Liver (tissue), 9 donors: ENCODE measurements around the gene NDUFAF5. TPM values are rescaled to one million over a fixed set of nuclear protein-coding genes. Genes with fewer than 3 reads are reported as not detected.

Source experiments
- DNase-seq: peaks from one replicate; pipeline ENCODE4 v3.0.0-alpha.2; 2017; ENCODE audit warnings: low spot score
- H3K27ac ChIP-seq, 2 donors: one replicate each; pipeline ENCODE4 v1.7.0; 2013; ENCODE audit warnings: inconsistent platforms in 2 of 2, low read length in 2 of 2, control low read depth in 1 of 2, low read depth in 1 of 2, mild to moderate bottlenecking in 1 of 2
- H3K27me3 ChIP-seq, 4 donors: one replicate each; pipeline versions ENCODE4 v1.6.1 to v1.7.0; 2013; ENCODE audit warnings: low read length in 3 of 4, inconsistent platforms in 1 of 4, mild to moderate bottlenecking in 1 of 4, moderate library complexity in 1 of 4; ENCODE audit not compliant: control insufficient read depth in 4 of 4, insufficient read depth in 4 of 4
- H3K36me3 ChIP-seq, 4 donors: one replicate each; pipeline versions ENCODE4 v1.6.1 to v1.7.0; 2013; ENCODE audit warnings: low read length in 3 of 4, mild to moderate bottlenecking in 3 of 4, low read depth in 1 of 4, moderate library complexity in 1 of 4; ENCODE audit not compliant: control insufficient read depth in 4 of 4, insufficient read depth in 3 of 4
- H3K4me1 ChIP-seq, 4 donors: one replicate each; pipeline versions ENCODE4 v1.6.1 to v1.7.0; 2013; ENCODE audit warnings: low read length in 3 of 4, mild to moderate bottlenecking in 3 of 4, moderate library complexity in 1 of 4; ENCODE audit not compliant: control insufficient read depth in 4 of 4, insufficient read depth in 4 of 4
- H3K4me3 ChIP-seq, 3 donors: one replicate each; pipeline versions ENCODE4 v1.6.1 to v1.7.0; 2013; ENCODE audit warnings: low read length in 3 of 3, control low read depth in 1 of 3, low read depth in 1 of 3, mild to moderate bottlenecking in 1 of 3
- H3K9ac ChIP-seq, 2 donors: one replicate each; pipeline ENCODE4 v1.7.0; 2013; ENCODE audit warnings: low read length in 2 of 2, mild to moderate bottlenecking in 2 of 2, moderate library complexity in 2 of 2, control low read depth in 1 of 2, low read depth in 1 of 2
- H3K9me3 ChIP-seq, 4 donors: one replicate each; pipeline versions ENCODE4 v1.6.1 to v1.7.0; 2013; ENCODE audit warnings: low read length in 3 of 4; ENCODE audit not compliant: control insufficient read depth in 4 of 4
- ATF3 ChIP-seq: IDR thresholded peaks from 2 replicates; pipeline ENCODE4 v1.6.1; 2016; ENCODE audit warnings: antibody characterized with exemption
- CTCF ChIP-seq: fragments of 150-350 bp; IDR thresholded peaks from 2 replicates; pipeline ENCODE4 v1.5.1; 2017; ENCODE audit warnings: improper control_type of control experiment, low read depth, low read length; ENCODE audit not compliant: missing input control
- EGR1 ChIP-seq, 2 donors: IDR thresholded peaks; 2 replicates each; pipeline ENCODE4 v1.6.1; 2016 to 2018; ENCODE audit warnings: antibody characterized with exemption in 2 of 2, low read depth in 2 of 2
- FOXA1 ChIP-seq: IDR thresholded peaks from 2 replicates; pipeline ENCODE4 v1.6.1; 2016; ENCODE audit warnings: antibody characterized with exemption
- FOXA2 ChIP-seq: IDR thresholded peaks from 2 replicates; pipeline ENCODE4 v1.6.1; 2016; ENCODE audit warnings: antibody characterized with exemption
- GABPA ChIP-seq, 2 donors: IDR thresholded peaks in 1 of 2; conservative IDR thresholded peaks in 1 of 2; 2 replicates each; pipeline ENCODE4 v1.6.1; 2016; ENCODE audit warnings: antibody characterized with exemption in 2 of 2, mild to moderate bottlenecking in 1 of 2, moderate library complexity in 1 of 2
- HNF4A ChIP-seq, 2 donors: conservative IDR thresholded peaks; 2 replicates each; pipeline ENCODE4 v1.6.1; 2016; ENCODE audit warnings: antibody characterized with exemption in 2 of 2, mild to moderate bottlenecking in 2 of 2
- HNF4G ChIP-seq: IDR thresholded peaks from 2 replicates; pipeline ENCODE4 v1.6.1; 2016; ENCODE audit warnings: antibody characterized with exemption
- JUND ChIP-seq, 2 donors: IDR thresholded peaks; 2 replicates each; pipeline ENCODE4 v1.6.1; 2016; ENCODE audit warnings: antibody characterized with exemption in 2 of 2
- MAX ChIP-seq: IDR thresholded peaks from 2 replicates; pipeline ENCODE4 v1.6.1; 2016; ENCODE audit warnings: antibody characterized with exemption
- NR2F2 ChIP-seq: IDR thresholded peaks from 2 replicates; pipeline ENCODE4 v1.6.1; 2016; ENCODE audit warnings: antibody characterized with exemption
- RAD21 ChIP-seq, 2 donors: IDR thresholded peaks; 2 replicates each; pipeline ENCODE4 v1.6.1; 2016; ENCODE audit warnings: antibody characterized with exemption in 2 of 2, mild to moderate bottlenecking in 2 of 2
- REST ChIP-seq: IDR thresholded peaks from 2 replicates; pipeline ENCODE4 v1.6.1; 2016; ENCODE audit warnings: antibody characterized with exemption, mild to moderate bottlenecking
- RXRA ChIP-seq, 2 donors: IDR thresholded peaks; 2 replicates each; pipeline ENCODE4 v1.6.1; 2017 to 2018; ENCODE audit warnings: antibody characterized with exemption in 2 of 2, mild to moderate bottlenecking in 1 of 2
- SP1 ChIP-seq: IDR thresholded peaks from 2 replicates; pipeline ENCODE4 v1.6.1; 2018; ENCODE audit warnings: antibody characterized with exemption, mild to moderate bottlenecking
- YY1 ChIP-seq: IDR thresholded peaks from 2 replicates; pipeline ENCODE4 v1.6.1; 2016; ENCODE audit warnings: antibody characterized with exemption, mild to moderate bottlenecking
- ZBTB33 ChIP-seq: IDR thresholded peaks from 2 replicates; pipeline ENCODE4 v1.6.1; 2016; ENCODE audit warnings: antibody characterized with exemption
- WGBS: extraction: QIAGEN DNeasy Blood & Tissue Kit; methylation state at CpG from one replicate; pipeline ENCODE4 v1.1.7; 2013; 5-methylcytosine and 5-hydroxymethylcytosine counted together
- polyA plus RNA-seq, 2 donors: library from polyadenylated mRNA; stranded (reverse) in 1 of 2; unstranded in 1 of 2; fragments of 200-250 nt in 1 of 2; fragments of >200 nt in 1 of 2; fragmentation: Nextera tagmentation in 1 of 2; extraction: Ambion mirVana in 1 of 2; gene quantifications; one replicate each; pipeline versions ENCODE4 v1.2.1 to v1.2.3, GENCODE V29; 2013 to 2015
- total RNA-seq, 2 donors: library from RNA; depleted of rRNA; stranded (reverse); fragments of >200 nt; gene quantifications; one replicate each; pipeline ENCODE4 v1.2.3, GENCODE V29; 2014
- donor health status: healthy.
- donor health status: healthy.
- donor health status: healthy.
- donor health status: healthy.
- donor health status: healthy.

The NDUFAF5 gene
- total and polyA plus RNA-seq, 4 donors = 6.6 to 15.9 (median 12.3) TPM

GRCh38 chr20:13790708-13791107, 5.9 kb downstream of the NDUFAF5 start:
- peaks cover 0 to 25% (median 11%) of the 10 kb centered on the region in 4 donors for H3K4me1 ChIP-seq
- H3K27me3 ChIP-seq = no peaks in the 10 kb centered on the region
- no peak overlapping the region for H3K4me3 ChIP-seq
- no peaks in the 10 kb centered on the region for H3K9me3 ChIP-seq
- H3K9ac ChIP-seq = no peak overlapping the region
- peaks cover 8 to 31% (median 22%) of the 10 kb centered on the region in 4 donors for H3K36me3 ChIP-seq
- H3K27ac ChIP-seq = no peak overlapping the region
- TF ChIP-seq RAD21 (IDR thresholded peaks at IDR 0.05) (no peak), REST (no peak), MAX (no peak), SP1 (no peak), RXRA (IDR thresholded peaks at IDR 0.05) (no peak), JUND (IDR thresholded peaks at IDR 0.05) (no peak), HNF4A (conservative IDR thresholded peaks at IDR 0.05) (no peak), HNF4G (no peak), EGR1 (IDR thresholded peaks at IDR 0.05; ENCODE audit: low read depth in 2 of 2) (no peak), ATF3 (no peak), FOXA1 (no peak), YY1 (no peak), GABPA (IDR thresholded peaks at IDR 0.05 in 1 of 2, conservative IDR thresholded peaks at IDR 0.05 in 1 of 2) (no peak), FOXA2 (no peak)
- DNase-seq = no peak
- 91% methylated on average over 2 of the region's 2 CpGs for WGBS

GRCh38 chr20:13791540-13792459, 7.0 kb downstream of the NDUFAF5 start:
- DNase-seq = no peak
- WGBS = 94% methylated on average over 2 of the region's 2 CpGs

More at GRCh38 chr20:13791540-13792459, 7.0 kb downstream of the NDUFAF5 start:
- Histone ChIP-seq H3K27me3 (no peaks in the 10 kb centered on the region), H3K27ac (no peak overlapping the region), H3K36me3 (peaks cover 11 to 38% (median 30%) of the 10 kb centered on the region in 4 donors), H3K9me3 (no peaks in the 10 kb centered on the region), H3K9ac (no peak overlapping the region), H3K4me3 (no peak overlapping the region), H3K4me1 (peaks cover 0 to 15% (median 5%) of the 10 kb centered on the region in 4 donors)
- TF ChIP-seq RXRA (IDR thresholded peaks at IDR 0.05) (no peak), HNF4G (no peak), EGR1 (IDR thresholded peaks at IDR 0.05; ENCODE audit: low read depth in 2 of 2) (no peak), GABPA (IDR thresholded peaks at IDR 0.05 in 1 of 2, conservative IDR thresholded peaks at IDR 0.05 in 1 of 2) (no peak), JUND (IDR thresholded peaks at IDR 0.05) (no peak), CTCF (no peak), RAD21 (IDR thresholded peaks at IDR 0.05) (no peak), SP1 (no peak), YY1 (no peak), HNF4A (conservative IDR thresholded peaks at IDR 0.05) (no peak), FOXA1 (no peak), NR2F2 (no peak), ZBTB33 (no peak)
